DND-41 (cell line): ENCODE results near the gene DNAH17.

Experiments used
- EZH2 ChIP-seq: IDR thresholded peaks from 3 replicates; pipeline ENCODE4 v1.6.1; 2012; ENCODE audit warnings: borderline replicate concordance, low read depth, mild to moderate bottlenecking, moderate library complexity, low read length, inconsistent platforms; ENCODE audit not compliant: severe bottlenecking
- TF ChIP-seq, protein P1 (sequence below): IDR thresholded peaks from 2 replicates; pipeline ENCODE4 v1.5.1; 2012; ENCODE audit warnings: borderline replicate concordance, low read length, moderate library complexity, mild to moderate bottlenecking; ENCODE audit not compliant: poor library complexity, severe bottlenecking; ENCODE audit errors: extremely low read depth

GRCh38 chr17:78601577-78602190 lies 24.5 kb upstream of the DNAH17 start:
- TF ChIP-seq, protein P1, sequence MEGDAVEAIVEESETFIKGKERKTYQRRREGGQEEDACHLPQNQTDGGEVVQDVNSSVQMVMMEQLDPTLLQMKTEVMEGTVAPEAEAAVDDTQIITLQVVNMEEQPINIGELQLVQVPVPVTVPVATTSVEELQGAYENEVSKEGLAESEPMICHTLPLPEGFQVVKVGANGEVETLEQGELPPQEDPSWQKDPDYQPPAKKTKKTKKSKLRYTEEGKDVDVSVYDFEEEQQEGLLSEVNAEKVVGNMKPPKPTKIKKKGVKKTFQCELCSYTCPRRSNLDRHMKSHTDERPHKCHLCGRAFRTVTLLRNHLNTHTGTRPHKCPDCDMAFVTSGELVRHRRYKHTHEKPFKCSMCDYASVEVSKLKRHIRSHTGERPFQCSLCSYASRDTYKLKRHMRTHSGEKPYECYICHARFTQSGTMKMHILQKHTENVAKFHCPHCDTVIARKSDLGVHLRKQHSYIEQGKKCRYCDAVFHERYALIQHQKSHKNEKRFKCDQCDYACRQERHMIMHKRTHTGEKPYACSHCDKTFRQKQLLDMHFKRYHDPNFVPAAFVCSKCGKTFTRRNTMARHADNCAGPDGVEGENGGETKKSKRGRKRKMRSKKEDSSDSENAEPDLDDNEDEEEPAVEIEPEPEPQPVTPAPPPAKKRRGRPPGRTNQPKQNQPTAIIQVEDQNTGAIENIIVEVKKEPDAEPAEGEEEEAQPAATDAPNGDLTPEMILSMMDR: no peak
- TF ChIP-seq EZH2: no peak
